ENCODE measurements around the gene TGFB2.

TGFB2 gene

DNA sequence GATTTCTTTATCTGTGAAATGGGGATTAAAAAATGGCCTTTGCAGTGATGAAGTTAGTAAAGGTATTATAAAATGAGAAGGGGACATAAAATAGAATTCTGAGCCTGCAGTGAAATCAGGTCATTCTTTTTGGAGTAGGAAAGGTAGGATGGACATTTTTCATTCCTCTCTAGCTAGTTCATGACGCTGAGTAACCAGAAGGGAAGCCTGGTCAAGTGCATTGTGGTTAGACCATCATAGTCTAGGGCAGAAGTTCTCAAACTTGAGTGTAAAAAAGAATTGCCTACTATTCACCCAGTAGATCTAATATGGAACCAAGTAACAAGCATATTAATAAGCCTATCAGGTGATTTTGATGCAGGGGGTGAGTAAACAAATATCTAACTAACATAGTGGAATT, 50.8 kb downstream of the TGFB2 start:
- DNase-seq = no peak

DNA sequence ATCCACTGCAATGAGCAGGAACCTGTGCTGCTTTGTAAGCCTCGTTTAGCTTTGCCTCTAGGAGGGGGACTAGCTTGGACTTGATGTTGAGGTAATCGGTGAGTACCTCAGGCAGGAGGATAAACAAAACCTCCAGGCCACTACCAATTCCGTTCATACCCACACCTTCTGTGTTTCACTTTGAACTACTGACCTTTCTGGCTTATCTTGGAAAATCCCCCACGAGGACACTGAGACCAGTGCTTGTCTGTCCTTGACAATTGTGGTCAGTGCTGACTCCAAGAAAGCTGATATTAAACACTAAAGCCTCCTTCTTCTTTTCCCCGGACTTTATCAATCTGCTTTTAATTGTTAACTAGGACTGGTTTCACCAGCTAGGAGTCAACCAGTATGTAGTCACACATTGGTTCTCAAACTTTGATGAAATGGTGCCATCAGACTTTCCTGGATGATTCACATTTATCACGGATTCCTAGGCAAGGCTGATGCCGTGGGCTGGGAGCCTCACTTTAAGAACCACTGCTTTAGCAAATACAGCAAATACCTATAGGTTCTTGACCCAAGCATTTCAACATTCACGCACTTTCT, 52.7 kb downstream of the TGFB2 start:
- no peak for DNase-seq

DNA sequence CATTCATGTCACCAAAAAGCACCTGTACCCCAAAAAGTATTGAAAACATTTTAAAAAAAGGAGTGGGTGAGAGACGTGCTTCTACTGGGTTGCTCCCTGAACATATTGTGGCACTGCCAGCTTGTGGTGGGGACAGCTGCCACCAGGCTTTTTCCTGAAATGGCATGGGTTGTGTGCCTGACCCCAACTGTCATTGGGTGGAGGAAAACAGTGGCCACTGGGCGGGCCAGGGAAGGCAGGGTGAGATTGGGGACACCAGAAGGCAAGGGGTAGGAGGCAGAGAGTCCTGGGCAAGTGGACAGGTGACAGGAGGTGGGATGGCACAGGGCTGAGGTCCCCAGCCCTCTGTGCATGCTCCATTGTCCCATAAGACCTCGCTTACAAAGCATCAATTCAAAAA, 55.5 kb downstream of the TGFB2 start:
- no peak for DNase-seq

DNA sequence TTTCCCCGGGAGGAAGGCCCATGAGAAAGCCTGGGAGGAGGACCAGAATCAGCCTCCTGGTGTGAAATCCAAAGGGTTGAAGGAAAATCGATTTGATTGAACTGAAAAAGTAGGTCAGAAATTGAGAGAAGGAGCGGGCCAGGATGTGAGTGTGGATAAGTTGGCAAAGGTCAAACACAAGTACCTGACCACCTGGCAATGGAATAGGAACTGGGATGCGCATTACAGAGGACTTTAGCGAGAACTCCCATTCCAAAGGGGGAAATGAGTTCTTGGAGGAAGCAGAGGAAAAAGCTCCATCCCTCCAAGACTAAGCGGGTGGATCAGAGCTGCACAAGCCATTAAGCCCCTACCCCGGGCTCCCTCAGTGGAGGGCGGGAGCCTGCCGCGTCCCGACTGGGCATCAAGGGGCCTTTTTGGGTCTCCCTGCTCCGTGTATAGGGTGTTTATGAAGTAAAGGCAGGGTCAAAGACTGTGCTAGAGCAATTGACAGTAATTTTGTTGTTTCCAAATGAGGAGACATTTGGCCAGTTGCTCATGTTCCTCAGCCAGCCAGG, 56.4 kb downstream of the TGFB2 start:
- no peak for DNase-seq

DNA sequence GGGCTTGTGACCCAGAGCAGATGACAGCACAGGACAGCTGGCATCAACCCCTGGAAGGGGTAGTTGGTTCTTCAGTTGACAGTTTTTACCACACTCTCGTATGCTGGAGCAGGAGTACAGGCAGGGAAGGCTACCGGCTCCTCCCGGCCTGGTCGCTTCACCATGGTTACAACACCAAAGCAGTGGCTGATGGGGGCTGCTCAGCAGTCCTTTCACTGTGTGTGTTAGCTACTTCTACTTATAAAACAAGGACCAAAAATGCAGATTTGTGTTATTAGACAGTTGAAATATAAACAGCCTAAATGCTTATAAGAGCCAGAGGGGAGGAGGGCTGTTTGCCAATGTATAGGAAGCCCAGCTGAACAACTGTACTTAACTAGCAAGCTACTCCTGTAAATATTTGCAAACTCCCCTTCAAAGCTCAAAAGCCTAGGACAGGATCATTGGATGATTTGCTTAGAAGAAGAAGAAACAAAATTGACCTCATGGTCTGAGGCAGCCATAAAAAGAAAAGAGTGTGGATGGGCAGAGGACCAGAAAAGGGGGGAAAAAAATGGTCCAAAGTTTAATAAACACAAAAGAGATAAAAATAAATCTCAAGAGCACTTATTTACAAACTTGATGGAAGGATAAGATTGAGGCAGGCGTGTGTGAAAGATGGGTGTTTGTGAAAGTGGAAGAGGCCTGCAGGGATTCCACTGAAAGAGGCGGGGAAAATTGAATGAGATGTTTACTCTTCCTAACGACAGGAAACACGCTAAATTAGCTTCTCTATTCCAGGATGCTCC, 57.1 kb downstream of the TGFB2 start:
- DNase-seq = no peak

DNA sequence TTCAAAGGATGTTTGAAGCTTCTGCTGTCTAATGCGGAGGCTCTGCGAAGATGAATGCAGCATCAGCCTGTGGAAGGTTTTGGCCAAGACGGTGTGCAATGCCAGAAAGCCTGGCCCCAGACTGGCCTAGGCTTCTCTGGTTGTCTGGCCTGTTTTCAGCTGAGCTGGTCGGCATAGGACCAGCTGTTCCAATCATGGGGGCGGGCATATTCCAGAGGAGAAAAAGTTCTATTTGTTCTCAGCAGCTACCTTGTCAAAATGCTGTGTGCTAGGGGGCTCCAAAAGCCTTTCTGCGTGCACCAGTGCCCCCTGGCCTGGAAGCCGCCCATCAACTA, 57.6 kb downstream of the TGFB2 start:
- DNase-seq = no peak

DNA sequence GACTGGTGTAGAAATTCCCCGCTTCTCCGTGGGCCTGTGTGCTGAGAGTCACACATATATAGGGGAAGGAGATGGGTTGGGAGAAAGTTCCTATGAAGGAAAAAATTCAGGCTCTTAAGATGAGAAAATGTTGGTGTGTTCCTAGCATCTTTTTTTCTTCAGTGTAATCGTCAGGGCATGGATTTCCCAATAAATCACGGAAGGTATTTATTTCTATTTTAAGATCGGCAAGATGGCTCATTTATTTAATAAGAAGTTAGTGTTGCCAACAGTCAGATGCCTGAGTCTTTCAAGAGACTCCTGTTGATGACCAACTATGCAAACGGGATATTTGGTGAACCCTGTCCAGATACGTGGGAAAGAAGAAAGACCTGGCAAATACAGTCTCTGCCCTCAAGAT, 58.2 kb downstream of the TGFB2 start:
- no peak for DNase-seq

DNA sequence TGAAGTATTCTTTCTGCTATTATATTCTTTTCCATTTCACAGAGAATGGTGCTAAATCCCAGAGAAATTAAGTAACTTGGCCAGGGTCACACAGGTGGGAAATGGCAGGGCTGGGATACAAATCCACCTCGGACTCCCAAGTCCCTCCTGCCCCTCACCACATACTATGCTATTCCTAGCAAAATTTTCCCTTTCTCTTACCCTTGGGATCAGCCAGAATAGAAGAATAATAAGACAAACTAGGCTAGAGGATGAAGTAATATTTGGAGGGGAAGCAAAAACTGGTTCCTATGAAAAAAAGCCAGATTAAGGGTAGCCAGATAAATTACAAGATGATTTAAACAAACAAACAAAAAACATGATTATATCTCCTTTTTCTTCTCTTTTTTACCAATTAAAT, 62.5 kb downstream of the TGFB2 start:
- DNase-seq = no peak

DNA sequence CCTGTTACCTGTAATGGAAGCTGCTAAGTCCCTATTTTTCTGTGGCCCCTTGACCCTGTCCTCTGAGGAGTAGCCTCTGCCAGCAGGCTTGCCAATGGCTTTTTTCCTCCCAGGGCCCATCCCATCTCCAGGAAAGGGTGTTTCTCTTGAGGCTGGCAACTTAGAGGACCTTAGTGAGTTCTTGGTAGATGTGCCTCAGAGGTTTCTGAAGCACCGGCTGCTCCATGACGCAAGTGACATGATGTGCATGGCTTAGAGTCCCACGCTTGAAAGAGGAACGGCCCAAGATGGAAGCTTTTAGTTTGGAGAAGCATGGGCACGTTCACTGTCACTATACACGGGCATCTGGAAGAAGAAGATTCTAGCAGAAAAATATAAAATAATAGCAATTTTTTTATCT, 63.0 kb downstream of the TGFB2 start:
- DNase-seq = no peak

DNA sequence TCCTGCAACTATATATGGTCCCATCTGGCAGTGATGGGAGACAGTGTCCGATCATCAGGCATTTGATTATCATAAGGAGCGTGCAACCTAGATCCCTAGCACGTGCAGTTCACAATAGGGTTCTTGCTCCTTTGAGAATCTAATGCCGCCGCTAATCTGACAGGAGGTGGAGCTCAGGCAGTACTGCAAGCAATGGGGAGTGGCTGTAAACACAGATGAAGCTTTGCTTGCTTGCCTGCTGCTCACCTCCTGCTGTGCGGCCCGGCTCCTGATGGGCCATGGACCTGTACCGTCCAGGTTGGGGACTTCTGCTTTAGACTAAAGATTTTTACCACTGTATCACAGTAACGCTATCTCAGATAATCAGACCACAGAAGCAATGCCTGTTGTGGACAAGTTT, 63.8 kb downstream of the TGFB2 start:
- no peak for DNase-seq

DNA sequence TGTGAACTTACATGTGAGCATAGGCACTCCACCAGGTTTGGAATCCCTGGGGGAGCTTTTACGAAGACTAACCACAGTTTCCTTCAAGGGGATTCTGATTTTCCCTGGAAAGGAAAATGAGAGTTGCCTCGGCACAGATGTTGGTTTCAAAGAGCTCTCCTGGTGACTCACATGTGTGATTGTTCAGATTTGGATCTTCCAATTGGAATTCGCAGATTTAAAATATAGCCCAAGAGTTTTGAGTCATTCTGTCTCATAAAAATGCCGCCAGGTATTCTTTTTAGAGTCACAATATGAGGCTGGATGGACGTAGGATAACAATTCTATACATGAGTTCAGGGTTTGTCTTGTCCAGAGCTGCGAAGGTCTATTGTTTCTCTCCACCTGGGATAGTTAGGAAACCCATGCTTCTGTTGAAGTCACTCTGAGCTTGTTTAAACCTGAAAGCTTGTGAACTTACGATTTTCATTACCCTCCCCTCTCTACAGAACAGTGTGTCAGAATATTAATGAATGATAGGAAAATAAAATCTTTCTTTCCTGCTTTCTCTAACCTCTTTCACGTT, 64.9 kb downstream of the TGFB2 start:
- no peak for DNase-seq

DNA sequence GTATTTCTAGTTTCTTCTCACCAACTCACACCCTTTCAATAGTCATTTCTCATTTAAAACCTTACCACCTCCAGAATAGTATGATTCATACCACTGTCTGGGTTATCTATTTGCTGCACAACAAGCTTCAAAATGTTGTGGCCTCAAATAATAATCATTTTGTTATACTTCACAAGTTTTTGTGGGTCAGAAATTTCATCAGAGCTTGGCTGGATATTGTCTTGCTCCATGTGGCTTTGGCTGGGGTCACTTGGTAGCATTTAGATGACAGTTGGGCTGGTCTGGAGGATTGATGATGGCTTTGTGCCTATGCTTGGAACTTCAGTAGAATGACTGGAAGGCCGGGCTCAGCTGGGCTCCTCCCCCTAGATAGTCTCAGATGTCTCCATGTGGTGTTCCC, 66.0 kb downstream of the TGFB2 start:
- no peak for DNase-seq

DNA sequence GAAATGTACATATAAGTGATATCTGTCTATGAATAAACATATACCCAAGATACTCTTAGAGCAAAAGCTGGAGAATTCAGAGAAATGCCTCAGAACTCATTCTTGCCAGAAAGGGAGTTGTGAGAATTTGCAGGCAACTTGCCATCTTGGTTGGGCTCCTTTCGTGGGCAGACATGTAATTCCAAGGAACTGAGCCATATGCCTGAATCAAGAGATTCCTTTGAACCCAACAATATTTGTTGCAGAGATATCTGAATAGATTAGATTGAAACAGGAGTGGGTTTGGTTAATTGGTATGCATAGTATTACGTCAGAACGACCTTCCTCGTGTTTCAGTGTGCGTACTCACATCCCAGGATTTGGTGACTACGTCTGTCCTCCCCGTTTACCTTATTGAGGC, 67.0 kb downstream of the TGFB2 start:
- DNase-seq = no peak

DNA sequence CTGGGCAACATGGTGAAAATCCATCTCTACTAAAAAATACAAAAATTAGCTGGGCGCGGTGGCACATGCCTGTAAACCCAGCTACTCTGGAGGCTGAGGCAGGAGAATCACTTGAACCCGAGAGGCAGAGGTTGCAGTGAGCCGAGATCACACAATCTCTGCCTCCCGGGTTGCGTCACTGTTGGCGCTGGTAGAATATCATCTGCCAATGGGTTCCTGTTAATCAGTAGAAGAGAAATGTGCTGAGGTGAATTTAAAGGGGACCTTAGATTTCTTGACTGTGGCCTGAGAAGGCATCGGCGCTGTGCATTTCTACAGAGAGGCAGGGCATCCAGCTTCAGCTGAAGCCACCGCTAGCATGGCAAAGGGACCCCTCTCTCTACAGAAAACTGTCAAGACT, 68.0 kb downstream of the TGFB2 start:
- no peak for DNase-seq

DNA sequence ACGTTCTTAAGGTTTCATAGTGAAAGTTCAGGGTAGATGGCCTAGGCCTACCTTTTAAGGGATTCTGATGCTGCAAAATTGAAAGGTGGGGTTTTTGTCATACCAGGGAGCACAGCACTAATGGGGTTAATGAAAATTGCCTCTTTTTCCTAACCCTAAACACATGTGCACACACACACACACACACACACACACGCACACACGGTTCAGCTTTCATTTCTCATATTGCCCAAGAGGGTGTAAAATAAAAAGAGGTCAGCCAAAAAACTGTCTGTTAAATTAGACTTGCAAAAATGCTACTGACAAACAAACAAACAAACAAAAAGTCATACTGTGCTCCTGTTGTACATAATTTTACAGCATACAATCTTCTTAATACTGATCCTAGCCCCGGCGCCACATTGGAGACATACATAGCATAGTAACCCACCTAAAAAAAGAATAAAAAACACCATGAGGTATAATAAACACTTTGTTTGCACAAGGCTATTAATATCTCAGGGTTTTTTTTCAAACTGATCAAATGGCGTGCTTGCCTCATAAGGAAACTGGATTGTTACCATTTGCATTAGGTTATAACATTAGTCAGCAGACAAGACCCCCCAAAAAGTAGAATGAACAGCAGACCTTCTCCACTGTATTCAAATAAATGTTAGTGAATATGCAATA, 69.1 kb downstream of the TGFB2 start:
- no peak for DNase-seq

DNA sequence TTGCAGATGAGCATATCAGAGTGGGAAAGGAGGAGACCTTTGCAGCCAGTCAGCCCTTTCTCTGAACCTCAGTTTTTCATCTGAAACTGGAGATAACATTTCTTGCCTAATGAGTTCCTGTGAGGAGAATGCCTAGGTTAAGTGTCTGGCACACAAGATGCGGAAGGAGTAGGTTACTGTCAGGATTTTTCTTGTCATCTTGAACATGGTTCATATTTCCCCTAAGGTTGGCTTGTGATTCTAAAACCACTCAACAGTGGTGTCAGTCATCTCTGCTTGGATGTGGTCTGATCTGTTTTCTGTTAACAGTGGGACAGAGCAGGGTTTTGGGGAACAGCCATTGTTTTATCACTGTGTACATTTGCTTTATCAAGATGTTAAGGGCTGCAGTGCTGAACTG, 70.6 kb downstream of the TGFB2 start:
- DNase-seq = no peak

DNA sequence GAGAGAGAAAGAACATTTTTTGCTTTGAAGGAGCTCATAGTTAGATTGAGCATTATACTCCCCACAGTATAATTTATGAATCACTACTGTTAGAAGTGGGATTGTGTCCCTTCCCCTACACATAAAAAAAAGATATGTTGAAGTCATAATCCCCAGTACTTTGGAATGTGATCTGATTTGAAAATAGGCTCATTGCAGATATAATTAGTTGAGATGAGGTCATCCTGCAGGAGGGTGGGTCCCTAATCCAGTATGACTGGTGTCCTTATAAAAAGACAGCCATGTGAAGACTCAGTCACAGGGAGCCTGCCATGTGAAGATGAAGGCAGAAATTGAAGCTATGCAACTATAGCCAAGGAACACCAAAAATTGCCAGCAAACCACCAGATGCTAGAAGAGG, 76.4 kb downstream of the TGFB2 start:
- DNase-seq = no peak

DNA sequence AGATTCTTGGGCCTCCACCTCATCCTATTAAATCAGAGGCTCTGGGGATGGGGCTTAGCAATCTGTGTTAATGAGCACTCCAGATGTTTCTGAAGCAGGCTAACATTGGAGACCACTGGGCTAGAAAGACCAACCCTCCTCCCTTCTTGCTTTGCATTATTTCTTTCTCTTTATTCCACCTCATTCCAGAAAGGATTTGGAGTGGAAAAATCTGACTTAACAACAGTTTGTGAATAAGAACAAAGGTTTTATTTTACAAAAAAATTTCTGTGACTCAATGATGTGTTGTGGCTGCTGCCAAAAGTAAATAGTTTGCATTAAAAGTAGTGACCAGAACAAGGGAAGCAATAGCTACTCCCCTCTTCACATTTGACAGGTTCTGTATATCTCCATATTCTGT, 79.4 kb downstream of the TGFB2 start:
- no peak for DNase-seq

DNA sequence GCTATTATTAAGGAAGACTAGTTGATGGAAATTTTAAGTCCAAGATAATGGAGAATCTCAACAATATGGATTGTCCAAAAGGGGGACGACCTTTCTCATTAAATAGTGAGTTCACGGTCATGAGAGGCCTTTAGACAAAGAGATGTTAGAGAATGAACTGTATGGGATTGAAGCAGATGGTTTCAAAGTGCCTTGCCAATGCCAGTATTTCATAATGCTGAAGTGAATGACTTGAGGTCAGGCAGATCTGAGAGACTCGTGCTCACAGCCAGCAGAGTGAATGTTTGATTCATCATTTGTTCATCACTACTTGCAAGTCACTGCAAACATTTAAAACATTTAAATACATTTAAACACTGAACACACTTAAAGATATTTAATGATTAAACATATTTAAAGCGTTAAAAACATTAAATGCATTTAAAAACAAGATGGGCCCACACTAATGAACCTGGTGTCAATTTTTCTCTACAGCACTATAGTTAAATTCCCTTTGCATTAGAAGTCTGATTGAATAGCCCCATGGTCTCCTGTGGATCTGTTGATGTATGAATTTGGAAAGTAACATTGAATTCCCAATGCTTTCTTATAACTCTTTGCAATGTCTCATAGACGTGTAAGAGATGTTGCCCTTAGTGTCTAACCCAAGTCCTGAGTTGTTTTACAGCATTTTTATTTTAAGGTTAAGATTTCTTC, 80.7 kb downstream of the TGFB2 start:
- DNase-seq = no peak

DNA sequence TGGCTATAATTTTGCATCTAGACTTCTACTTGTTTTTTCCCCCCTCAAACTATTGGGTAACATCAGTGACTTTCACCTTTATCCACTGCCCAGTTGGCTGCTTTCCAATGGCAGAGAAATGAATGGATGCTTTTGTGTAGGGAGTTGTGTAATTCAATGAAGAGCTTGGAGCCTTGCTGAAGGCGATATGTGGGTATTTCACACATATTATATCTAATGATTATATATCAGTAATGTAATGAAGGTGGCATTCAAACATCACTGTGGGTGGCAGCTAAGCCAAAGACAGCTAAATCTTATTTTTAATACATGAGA, 81.2 kb downstream of the TGFB2 start:
- DNase-seq = no peak

DNA sequence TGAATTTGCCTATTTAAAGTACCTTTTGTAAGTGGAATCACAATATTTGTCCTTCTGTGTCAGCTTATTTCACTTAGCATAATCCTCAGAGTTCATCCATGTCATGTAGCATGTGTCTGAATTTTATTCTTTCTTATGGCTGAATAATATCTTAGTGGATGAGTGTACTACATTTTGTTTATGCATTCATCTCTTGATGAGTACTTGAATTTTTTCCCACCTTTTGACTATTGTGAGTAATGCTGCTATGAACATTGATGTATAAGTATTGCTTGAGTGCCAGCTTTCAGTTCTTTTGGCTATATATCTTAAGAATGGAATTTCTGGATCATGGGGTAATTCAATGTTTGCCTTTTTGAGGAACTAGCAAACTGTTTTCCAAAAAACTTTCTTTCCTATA, 84.2 kb downstream of the TGFB2 start:
- no peak for DNase-seq

DNA sequence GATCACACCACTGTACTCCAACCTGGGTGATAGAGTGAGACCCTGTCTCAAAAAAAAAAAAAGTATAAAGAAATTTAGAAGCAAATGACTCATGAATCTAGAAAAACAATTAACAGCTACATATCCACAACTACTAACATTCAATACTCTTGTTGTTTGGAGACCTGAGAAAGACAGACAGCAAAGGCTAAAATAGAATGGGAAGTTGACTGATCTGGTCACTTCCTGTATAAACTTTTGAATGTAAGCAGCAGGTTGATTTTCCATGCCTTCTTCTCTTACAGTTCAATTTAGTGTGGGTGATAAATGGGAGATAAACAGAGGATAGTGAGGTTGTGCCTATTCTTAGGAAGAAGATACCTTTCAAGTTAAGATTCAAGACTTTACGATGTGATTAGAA, 85.2 kb downstream of the TGFB2 start:
- DNase-seq = no peak

DNA sequence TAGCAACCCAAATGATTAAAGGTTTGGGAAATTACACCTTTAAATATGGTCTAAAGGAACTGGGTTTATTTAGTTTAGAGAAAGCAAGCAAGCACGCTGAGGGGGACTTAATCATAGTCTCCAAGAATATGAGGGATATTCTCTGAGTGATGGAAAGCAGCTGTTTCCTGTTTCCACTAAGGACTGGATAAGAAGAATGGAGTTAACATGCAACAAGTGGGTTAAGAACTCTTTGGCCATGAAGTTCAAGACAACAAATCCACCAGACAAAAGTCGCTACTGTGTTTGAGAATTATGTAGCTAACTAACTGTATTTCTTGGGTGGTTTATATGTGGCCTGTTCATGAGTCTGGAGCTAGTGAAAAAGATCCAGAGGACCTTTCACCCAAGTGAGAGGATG, 85.7 kb downstream of the TGFB2 start:
- DNase-seq = no peak

DNA sequence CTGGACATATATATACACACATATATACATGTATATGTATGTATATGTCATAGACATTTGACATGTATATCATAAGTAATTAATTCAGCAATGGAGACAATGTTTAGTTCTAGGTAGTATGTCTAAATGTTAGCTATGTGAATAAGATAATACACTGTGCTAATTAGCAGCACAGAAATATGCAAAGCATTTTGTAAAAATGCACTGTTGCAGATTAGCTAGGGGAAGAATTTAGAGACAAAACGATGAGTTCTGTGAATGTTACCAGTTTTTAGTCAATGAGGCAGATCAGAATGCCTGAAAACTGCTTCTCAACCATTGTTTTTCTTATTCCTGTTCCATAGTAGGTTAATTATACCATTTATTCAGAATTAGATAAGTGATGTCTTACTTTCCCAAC, 86.3 kb downstream of the TGFB2 start:
- no peak for DNase-seq
